ENCODE data around the gene NTMT1.
"Not testable (repeated sequence)": the region's sequence is repeated elsewhere in the genome, so short reads cannot be mapped to it uniquely, and the experiment has no call there.

NTMT1 gene

GRCh38 chr9:129655696-129656095, 29.7 kb downstream of the NTMT1 start:
- no peak for DNase-seq

- no peak for DNase-seq
These were observed 30.9 kb downstream of the NTMT1 start for GRCh38 chr9:129656795-129657390.

- DNase-seq: no peak
These were observed 35.1 kb downstream of the NTMT1 start for GRCh38 chr9:129661029-129661428.

GRCh38 chr9:129662239-129662638, 36.3 kb downstream of the NTMT1 start:
- not testable (repeated sequence) for DNase-seq

- no peak for DNase-seq
These were observed 38.9 kb downstream of the NTMT1 start for GRCh38 chr9:129664746-129665388.

GRCh38 chr9:129665389-129665775, 39.4 kb downstream of the NTMT1 start, which contains the start of gene PRRX2:
Gene PRRX2 (plus strand): TSS chr9:129665647. CDS start chr9:129665868, 221 bp downstream.
- no peak for DNase-seq

- DNase-seq: no peak
These were observed 40.0 kb downstream of the NTMT1 start for GRCh38 chr9:129665814-129666520.

- DNase-seq: no peak
These were observed 40.6 kb downstream of the NTMT1 start for GRCh38 chr9:129666575-129666974.

GRCh38 chr9:129667378-129667777, 41.4 kb downstream of the NTMT1 start:
- DNase-seq: no peak

- DNase-seq: no peak
These were observed 41.9 kb downstream of the NTMT1 start for GRCh38 chr9:129667850-129668249.

GRCh38 chr9:129669141-129669718, 43.3 kb downstream of the NTMT1 start:
- no peak for DNase-seq

- DNase-seq: no peak
These were observed 44.0 kb downstream of the NTMT1 start for GRCh38 chr9:129669946-129670345.

- no peak for DNase-seq
These were observed 45.1 kb downstream of the NTMT1 start for GRCh38 chr9:129671065-129671464.

- DNase-seq: no peak
These were observed 45.6 kb downstream of the NTMT1 start for GRCh38 chr9:129671519-129671918.

GRCh38 chr9:129672702-129673101, 46.7 kb downstream of the NTMT1 start:
- DNase-seq: no peak

- DNase-seq: no peak
These were observed 47.6 kb downstream of the NTMT1 start for GRCh38 chr9:129673602-129674001.

GRCh38 chr9:129674229-129674628, 48.3 kb downstream of the NTMT1 start:
- DNase-seq: no peak

GRCh38 chr9:129675620-129676019, 49.7 kb downstream of the NTMT1 start:
- DNase-seq: no peak

- no peak for DNase-seq
These were observed 50.3 kb downstream of the NTMT1 start for GRCh38 chr9:129676287-129676686.

GRCh38 chr9:129676975-129677374, 51.0 kb downstream of the NTMT1 start:
- no peak for DNase-seq

GRCh38 chr9:129677456-129677855, 51.5 kb downstream of the NTMT1 start:
- DNase-seq: no peak

GRCh38 chr9:129678844-129679243, 52.9 kb downstream of the NTMT1 start:
- DNase-seq: no peak

GRCh38 chr9:129679537-129679936, 53.6 kb downstream of the NTMT1 start:
- no peak for DNase-seq

- DNase-seq: no peak
These were observed 56.0 kb downstream of the NTMT1 start for GRCh38 chr9:129681924-129682323.
